ENCODE data around the gene IL10.

Gene IL10

DNA sequence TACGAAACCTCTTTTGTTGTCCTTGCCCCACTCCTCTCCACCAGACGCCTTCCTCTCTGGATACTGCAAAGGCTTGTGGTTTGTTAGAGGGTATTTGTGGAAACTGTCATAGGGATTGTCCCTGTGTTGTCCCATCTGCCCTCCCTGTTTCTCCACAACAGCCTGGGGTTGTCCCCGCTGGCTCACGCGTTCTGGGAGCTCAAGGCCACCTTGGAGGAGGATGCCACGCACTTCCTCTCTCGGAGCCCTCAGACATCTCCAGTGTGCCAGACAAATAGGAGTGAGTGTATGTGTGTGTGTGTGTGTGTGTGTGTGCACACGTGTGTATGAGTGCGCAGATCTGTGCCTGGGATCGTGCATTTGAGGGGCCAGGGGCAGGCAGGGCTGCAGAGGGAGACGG lies 39.3 kb downstream of the IL10 start:
- DNase-seq, result no peak

DNA sequence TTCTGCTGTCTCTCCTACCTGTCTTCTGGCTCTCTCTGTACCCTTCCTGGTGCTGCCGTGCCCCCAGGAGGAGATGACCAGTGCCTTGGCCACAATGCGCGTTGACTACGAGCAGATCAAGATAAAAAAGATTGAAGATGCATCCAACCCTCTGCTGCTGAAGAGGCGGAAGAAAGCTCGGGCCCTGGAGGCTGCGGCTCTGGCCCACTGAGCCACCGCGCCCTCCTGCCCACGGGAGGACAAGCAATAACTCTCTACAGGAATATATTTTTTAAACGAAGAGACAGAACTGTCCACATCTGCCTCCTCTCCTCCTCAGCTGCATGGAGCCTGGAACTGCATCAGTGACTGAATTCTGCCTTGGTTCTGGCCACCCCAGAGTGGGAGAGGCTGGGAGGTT lies 39.8 kb downstream of the IL10 start:
- no peak for DNase-seq

DNA sequence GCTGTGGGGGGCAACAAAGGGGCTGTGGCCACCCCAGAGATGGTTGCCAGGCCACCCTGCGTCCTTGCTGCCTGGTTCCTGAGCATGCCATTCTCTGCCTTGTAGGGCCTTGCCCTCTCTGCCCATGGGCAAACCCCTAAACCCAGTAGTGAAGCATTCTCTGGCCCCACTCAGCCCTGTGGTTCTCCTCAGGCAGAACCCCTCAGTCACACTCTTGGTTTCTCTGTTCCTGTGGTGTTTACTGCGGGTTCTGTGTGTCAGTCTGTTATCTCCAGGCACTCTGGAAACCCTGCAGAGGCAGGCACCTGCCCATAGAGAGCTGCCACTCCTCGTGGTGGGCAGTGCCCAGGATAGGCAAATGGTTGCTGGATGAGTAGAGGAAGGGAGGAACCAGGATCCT lies 42.8 kb downstream of the IL10 start:
- DNase-seq, result no peak

DNA sequence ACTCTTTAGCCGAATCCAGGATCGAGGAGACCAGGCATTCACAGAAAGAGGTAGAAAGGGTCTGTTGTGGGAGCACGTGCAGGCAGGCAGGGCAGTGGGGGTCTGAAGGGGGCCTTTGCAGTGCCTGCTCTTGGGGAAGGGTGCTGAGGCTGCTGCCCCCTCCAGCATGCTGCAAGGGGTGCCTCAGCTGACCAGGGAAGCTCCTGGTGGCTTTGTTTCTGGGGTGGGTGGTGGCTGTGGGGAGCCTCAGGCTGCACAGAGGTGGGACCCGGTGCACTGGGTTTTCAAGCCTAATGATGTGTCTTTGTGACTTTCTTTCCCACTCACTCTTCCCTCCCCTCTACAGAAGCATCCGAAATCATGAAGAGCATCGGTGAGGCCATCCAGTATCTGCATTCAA lies 43.2 kb downstream of the IL10 start:
- no peak for DNase-seq

DNA sequence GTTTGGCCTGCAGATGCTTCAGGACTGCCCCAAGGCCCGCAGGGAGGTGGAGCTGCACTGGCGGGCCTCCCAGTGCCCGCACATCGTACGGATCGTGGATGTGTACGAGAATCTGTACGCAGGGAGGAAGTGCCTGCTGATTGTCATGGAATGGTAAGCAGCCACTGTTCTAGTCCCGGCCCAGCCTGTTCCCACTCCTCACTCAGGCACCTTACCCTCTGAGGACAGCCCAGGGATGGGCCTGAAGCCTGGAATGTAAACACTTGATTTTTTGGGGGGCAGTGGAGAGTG lies 43.7 kb downstream of the IL10 start:
- DNase-seq, result no peak

DNA sequence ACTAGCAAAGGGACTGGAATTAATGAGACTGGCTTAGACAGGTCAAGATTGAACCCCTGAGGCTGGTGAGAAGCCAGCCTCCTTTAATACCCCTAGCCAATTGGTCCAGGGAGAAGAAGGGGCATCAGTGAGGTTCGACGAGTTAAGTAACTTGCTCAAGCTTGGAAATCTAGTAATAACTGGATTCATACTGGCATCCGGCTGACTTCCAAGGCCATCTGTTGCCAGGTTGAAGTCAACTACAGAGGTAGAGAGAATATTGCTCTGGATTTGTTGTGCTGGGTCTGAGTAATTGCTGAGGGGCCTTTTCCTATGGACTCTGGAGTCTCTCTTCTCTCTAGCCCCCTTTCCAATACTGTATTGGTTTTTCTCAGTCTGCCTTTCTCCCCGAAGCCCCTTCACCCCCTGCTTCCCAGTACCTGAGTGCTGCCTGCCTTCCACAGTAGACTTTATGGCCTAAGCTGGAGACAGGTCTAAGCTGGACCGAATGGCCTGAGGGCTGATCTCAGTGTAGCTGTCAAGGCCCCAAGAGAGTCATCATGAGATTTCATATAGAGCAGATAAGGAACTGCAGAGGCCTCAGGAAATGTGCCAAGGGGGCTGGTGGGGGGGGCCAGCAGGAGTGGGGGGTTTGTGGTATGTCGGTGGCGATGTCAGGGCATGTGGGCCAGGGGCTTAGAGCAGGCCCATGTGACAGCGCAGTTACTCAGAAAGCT lies 44.2 kb downstream of the IL10 start:
- DNase-seq, result no peak

DNA sequence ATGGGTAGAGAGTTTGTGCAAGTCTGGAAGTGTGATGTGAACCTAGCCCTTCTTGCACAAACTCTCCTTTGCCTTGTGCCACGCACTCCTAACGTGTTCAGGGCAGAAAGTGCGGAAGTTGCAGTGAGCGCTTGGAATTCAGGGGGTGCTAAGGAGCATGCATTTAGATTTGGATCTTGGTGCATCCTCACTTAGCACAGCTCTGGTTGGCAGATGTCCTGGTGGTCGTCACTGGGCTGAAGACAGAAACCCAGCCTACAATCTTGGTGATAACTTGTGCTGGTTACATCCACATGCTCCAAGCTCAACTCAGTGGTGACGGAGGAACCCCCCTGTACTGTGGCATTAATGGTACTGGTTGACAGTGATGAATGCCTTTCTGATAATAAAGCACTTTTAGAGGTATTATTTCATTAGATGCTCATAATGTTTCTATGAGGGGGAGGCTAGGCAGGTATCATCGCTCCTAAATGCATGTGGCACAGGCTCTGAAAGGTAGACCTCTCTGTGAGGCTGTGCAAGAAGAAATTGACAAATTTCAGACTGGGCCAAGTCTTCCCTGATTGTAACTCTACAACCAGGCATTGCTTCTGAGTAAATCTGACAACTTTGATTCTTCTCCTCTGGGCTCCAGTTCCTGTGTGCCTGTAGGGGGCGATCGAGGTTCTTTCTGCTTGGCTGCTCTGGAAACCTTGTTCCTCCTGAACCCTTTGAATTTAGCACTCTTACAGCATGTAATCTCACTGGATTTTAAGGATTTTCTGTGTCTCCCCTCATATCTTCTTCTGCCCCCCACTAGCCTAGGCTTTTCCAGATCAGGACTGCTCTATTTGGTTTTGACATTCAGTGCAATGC lies 47.0 kb downstream of the IL10 start:
- peak; percentile 54 to 60 for DNase-seq

DNA sequence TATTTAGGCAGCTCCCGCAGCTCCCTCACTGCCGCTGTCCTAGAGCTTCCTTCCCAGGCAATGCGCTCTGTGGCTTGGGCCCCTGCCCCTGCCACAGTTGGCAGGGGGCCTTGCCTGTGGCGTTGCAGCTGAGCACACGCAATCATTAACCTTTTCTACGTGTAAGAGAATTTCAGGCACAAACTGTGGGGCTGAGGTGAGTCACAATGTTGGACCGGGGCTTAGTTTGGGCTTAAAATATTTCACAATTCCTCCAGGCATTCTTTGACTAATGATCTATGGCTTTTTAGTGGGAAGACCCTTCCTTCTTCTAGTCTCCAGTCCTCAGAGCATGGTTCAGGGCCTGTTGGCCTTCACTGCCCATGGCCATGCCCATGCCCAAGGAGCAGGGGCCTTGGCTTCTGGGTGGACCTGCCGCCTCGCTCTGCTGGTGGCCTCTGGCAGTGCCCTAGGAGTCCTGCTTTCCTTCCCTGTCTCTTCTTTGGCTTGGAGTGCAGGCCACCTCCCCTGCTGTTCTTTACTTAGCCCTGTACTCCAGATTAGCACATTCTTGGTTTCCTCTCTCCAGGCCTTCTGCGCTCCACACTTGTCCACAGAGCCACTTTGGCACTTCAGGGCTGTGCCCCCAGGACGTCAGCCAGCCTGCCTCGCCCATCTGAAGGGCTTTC lies 48.4 kb downstream of the IL10 start:
- DNase-seq, result no peak

DNA sequence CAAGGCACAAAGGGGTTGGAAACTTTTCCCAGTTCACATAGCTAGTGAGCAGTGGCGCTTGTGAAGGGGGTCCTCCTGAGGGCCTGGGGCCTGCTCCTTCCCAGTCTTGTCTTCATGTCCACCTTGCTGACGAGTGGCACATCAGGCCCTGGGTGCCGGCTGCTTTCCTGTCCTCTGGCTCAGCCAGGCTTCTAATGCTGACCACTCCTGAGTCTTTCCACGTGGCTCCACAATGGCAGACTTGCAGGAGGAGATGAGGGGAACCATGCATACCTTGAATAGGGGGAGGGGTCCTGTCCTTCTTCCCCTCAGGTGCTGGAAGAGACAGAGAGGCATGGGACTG lies 48.9 kb downstream of the IL10 start:
- no peak for DNase-seq

DNA sequence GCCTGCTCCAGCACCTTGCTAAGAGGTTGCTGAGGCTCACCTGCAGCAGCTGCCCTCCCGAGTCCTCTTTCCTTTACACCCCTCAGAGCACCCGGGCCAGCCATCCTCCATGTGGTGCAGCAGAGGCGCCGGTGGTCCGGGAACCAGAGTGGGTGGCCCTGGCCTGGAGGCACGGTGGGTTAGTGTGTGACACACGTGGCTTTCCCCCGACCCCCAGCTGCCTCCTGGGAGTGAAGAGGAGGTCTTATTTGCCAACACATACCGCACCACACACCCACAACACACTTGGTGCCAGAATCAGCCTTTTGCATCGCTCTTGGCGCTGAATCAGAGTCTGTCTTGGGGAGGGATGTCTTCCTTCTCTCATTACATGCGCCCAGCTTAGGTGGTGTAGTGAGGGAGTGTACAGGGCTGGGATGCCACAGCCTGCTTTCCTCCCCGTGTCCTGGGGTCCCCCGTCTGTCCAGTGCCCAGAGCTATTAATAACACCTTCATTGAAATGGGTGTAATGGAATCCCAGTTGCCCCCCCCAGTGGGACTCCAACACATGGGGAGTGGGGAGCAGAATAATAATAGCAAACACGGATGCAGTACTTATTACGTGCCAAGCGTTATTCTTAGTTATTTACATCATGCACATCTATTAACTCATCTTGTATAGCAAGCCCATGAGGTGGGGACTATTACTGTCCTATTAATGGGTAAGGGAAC lies 49.4 kb downstream of the IL10 start:
- no peak for DNase-seq

DNA sequence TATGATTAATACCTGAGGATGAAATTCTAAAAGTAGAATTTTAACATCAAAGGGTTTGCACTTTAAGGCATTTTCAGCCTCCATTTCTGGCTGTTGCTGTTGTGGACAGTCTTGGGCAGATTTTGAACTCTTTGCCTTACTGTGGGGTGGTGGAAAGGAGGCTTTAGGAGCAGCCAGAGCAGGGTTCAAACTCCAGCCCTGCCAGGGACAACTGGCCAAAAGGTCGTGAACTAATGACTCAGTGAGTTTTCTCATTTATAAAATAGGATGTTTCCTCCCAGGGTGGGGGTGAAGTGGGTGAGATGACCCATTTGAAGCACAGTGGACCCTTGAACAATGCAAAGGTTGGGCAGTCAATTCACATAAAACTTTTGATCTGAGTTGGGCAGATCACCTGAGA lies 50.8 kb downstream of the IL10 start:
- no peak for DNase-seq

DNA sequence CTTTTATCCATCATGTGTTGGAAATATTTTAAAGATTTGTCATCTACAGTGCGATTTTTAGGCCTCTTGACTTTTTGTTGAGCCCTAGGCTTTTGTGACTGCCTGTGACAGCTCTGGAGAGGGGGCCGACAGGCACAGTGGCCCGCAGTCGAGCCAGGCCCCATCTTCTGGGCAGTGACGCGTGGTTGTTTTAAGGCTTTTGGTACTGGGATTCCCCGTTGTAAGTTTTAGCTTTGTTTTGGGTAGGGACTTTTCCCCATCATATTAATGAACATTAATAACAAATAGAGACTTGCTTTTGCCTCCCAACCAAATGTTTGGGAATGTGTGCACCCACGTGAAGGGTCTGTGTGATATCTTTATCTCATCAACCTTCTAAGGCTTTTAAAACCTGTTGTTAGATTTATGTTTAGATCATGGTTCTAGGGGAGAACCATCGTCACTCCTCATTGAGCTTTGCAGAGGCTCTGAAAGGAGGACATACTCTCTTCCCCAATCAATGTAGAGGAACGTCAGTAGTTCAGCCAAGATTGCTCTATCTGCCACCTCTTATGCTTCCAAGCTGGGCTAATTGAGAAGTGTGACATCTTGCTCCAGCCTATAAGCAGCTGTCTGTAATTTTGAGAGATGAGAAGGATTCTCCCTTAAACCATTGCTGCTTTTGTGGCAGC lies 53.0 kb downstream of the IL10 start:
- no peak for DNase-seq

DNA sequence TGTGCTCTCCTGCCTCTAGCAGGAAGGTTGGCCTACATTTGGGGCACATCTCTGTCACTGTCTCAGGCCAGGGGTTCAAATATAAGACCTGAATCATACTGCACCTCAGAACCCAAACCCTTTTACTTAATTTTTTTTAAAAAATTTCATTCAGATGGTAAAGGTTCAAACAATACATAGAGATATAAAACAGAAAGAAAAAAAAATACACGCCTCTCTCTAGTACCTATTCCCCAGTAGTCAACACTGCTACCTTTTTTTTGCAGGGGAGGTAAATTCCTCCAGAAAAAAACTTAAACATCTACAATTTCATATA lies 54.7 kb downstream of the IL10 start:
- no peak for DNase-seq

Data from CD4-positive, alpha-beta T cell treated with Interleukin-1 beta for 1 hour (primary cell).